HEK293T (cell line): Measurements from ENCODE around the gene NEXMIF.
A peak's percentile ranks its signal among the peaks of the same experiment; 100 is the strongest.

Source experiments
- CTCF ChIA-PET: fragments of 350-600 bp; formaldehyde crosslinking; extraction: SDS; loops from one replicate; lab custom pipeline; 2021; ENCODE audit warnings: antibody characterized with exemption, inconsistent platforms; lab: Yijun Ruan, JAX
- POLR2A ChIA-PET: fragments of 350-600 bp; formaldehyde crosslinking; extraction: SDS; loops from one replicate; lab custom pipeline; 2020; ENCODE audit warnings: antibody characterized with exemption, inconsistent platforms; lab: Yijun Ruan, JAX
- DNase-seq: peaks from one replicate; pipeline ENCODE4 v3.0.0; 2012; ENCODE audit warnings: mixed read lengths; ENCODE audit errors: extremely low spot score
- ARNT ChIP-seq: fragments of 450-650 bp; IDR thresholded peaks from 2 replicates; pipeline ENCODE4 v1.6.1; 2017; ENCODE audit warnings: mild to moderate bottlenecking
- BHLHE40 ChIP-seq: fragments of 450-650 bp; IDR thresholded peaks from 2 replicates; pipeline ENCODE4 v1.6.1; 2016; ENCODE audit warnings: mild to moderate bottlenecking, moderate library complexity, borderline replicate concordance
- CTBP1 ChIP-seq: fragments of 450-650 bp; IDR thresholded peaks from 2 replicates; pipeline ENCODE4 v1.6.1; 2016; ENCODE audit warnings: borderline replicate concordance
- ELF4 ChIP-seq: fragments of 450-650 bp; IDR thresholded peaks from 2 replicates; pipeline ENCODE4 v1.6.1; 2017; ENCODE audit warnings: antibody characterized with exemption
- FOXA1 ChIP-seq: fragments of 450-650 bp; IDR thresholded peaks from 2 replicates; pipeline ENCODE4 v1.6.1; 2016; ENCODE audit warnings: mild to moderate bottlenecking
- FOXK2 ChIP-seq: fragments of 450-650 bp; IDR thresholded peaks from 2 replicates; pipeline ENCODE4 v1.6.1; 2016; ENCODE audit warnings: mild to moderate bottlenecking
- FOXM1 ChIP-seq: fragments of 450-650 bp; IDR thresholded peaks from 2 replicates; pipeline ENCODE4 v1.6.1; 2017; ENCODE audit warnings: mild to moderate bottlenecking, borderline replicate concordance
- HDGF ChIP-seq: fragments of 450-650 bp; IDR thresholded peaks from 2 replicates; pipeline ENCODE4 v1.6.1; 2017; ENCODE audit warnings: antibody characterized with exemption, borderline replicate concordance
- L3MBTL2 ChIP-seq: fragments of 450-650 bp; conservative IDR thresholded peaks from 2 replicates; pipeline ENCODE4 v1.6.1; 2016; ENCODE audit warnings: mild to moderate bottlenecking
- LEF1 ChIP-seq: fragments of 450-650 bp; IDR thresholded peaks from 2 replicates; pipeline ENCODE4 v1.6.1; 2017; ENCODE audit warnings: mild to moderate bottlenecking, borderline replicate concordance
- NFRKB ChIP-seq: fragments of 450-650 bp; IDR thresholded peaks from 2 replicates; pipeline ENCODE4 v1.6.1; 2016; ENCODE audit warnings: mild to moderate bottlenecking, moderate library complexity
- SP1 ChIP-seq: fragments of 450-650 bp; IDR thresholded peaks from 2 replicates; pipeline ENCODE4 v1.6.1; 2017
- SUZ12 ChIP-seq: fragments of 450-650 bp; IDR thresholded peaks from 2 replicates; pipeline ENCODE4 v1.6.1; 2016; ENCODE audit warnings: mild to moderate bottlenecking
- TARDBP ChIP-seq: fragments of 450-650 bp; IDR thresholded peaks from 2 replicates; pipeline ENCODE4 v1.6.1; 2016
- ZNF384 ChIP-seq: fragments of 450-650 bp; IDR thresholded peaks from 2 replicates; pipeline ENCODE4 v1.6.1; 2016
- TF ChIP-seq, protein P1 (sequence below): fragments of 450-650 bp; IDR thresholded peaks from 2 replicates; pipeline ENCODE4 v1.6.1; 2016

NEXMIF gene

DNA sequence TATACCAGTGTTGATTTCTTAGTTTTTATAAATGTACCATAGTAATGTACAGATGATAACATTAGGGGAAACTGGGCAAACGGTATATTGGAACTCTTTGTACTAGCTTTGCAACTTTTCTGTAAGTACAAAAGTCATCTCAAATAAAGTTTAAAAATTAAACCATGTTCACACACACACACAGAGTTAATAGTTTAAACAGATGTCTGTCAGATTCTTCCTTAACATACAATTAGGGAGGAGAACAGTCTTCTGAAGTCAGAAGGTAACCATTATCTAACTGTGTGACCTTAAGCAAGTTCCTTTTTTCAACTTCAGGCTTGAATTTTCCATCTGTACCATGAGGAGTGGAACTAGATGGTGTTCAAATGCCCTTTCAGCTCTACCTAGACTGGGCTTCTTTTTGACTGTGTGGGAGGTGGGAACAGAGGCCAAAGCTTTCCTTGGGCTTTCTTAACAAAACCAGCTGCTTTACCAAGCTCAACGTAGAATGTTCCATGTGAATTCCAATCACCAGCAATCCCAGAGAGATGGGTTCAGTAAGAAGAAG is 127.8 kb downstream of the NEXMIF start:
- ChIA-PET POLR2A (no interaction called here), CTCF (no interaction called here)
- no peak for DNase-seq
- no peak for TF ChIP-seq BHLHE40

DNA sequence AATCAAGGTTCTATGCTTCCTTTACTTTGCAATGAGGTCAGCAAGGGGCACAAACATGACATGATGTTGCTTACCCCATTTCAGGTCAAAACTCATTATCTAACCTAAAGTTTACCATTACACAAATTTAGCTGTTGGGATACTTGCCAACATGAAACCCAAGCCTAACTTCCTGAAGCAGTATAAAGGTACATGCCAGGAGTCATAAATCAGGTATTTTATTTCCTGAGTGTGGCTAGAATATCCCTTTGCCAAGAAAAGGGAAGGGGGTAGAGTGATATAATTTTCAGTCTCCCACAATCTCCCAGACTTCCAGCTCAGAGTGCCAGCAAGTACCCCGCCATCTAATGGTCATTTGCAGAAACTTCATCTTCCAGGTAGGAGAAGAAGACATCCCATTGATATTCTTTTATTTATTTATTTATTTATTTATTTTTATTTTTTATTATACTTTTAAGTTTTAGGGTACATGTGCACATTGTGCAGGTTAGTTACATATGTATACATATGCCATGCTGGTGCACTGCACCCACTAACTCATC is 136.6 kb downstream of the NEXMIF start:
- peak; percentile 24 for DNase-seq
- ChIA-PET POLR2A (no interaction called here), CTCF (no interaction called here)
- TF ChIP-seq SUZ12 = no peak
- TF ChIP-seq LEF1 = no peak
- TF ChIP-seq BHLHE40 = no peak
- TF ChIP-seq ELF4 = no peak

DNA sequence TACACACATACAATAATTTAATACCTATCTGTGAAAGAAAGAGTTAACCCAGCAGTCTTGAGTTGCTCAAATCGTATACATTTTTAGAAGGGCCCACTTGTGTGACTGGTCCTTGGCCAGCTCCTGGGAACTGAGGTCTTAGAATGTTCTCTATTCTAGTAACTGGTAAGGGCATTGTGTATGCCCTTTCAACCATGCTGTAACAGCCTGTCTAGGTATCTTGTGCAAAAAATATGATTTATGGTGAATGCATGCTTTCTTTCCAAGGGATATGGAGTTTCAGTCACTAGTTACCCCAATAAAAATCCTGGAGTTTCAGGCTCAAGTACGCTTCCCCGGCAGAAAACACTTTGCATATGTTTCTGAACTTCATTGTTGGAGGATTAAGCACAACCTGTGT is 140.6 kb downstream of the NEXMIF start:
- DNase-seq = no peak
- ChIA-PET CTCF (interaction anchor here (0.6 kb wide), 1 partner anchor 237 kb away, joined by 3 read pairs; no protein-coding TSS in a partner anchor), POLR2A (no interaction called here)
- TF ChIP-seq SP1 = no peak
- TF ChIP-seq ARNT = no peak
- TF ChIP-seq CTBP1 = no peak
- TF ChIP-seq ZNF384 = no peak
- no peak for TF ChIP-seq TARDBP
- no peak for TF ChIP-seq HDGF
- no peak for TF ChIP-seq NFRKB
- TF ChIP-seq ELF4 = no peak
- no peak for TF ChIP-seq LEF1
- TF ChIP-seq FOXA1 = no peak
- TF ChIP-seq, protein P1, sequence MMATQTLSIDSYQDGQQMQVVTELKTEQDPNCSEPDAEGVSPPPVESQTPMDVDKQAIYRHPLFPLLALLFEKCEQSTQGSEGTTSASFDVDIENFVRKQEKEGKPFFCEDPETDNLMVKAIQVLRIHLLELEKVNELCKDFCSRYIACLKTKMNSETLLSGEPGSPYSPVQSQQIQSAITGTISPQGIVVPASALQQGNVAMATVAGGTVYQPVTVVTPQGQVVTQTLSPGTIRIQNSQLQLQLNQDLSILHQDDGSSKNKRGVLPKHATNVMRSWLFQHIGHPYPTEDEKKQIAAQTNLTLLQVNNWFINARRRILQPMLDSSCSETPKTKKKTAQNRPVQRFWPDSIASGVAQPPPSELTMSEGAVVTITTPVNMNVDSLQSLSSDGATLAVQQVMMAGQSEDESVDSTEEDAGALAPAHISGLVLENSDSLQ = no peak
- TF ChIP-seq L3MBTL2 = no peak
- TF ChIP-seq SUZ12 = no peak
- TF ChIP-seq BHLHE40 = no peak
- TF ChIP-seq FOXM1 = no peak
- no peak for TF ChIP-seq FOXK2

DNA sequence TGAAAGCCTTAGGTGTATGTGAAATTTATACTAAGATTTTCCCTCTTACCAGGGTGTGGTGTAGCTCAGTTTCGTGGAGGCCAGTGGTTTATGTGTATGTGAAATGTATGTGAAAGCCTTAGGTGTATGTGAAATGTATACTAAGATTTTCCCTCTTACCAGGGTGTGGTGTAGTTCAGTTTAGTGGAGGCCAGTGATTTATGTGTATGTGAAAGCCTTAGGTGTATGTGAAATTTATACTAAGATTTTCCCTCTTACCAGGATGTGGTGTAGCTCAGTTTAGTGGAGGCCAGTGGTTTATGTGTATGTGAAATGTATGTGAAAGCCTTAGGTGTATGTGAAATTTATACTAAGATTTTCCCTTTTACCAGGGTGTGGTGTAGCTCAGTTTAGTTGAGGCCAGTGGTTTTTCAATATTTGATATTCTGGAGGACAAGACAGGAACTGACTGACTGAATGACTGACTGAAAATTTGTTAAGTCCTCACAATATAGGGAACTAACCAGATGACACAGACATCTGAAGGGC is 143.7 kb downstream of the NEXMIF start:
- ChIA-PET POLR2A (no interaction called here), CTCF (no interaction called here)
- no peak for TF ChIP-seq ZNF384
- no peak for TF ChIP-seq LEF1
- no peak for TF ChIP-seq L3MBTL2
- TF ChIP-seq ARNT = no peak
- TF ChIP-seq CTBP1 = no peak
- TF ChIP-seq SP1 = no peak
- no peak for TF ChIP-seq HDGF
- no peak for TF ChIP-seq SUZ12
- TF ChIP-seq FOXA1 = no peak
- no peak for TF ChIP-seq FOXK2
- TF ChIP-seq TARDBP = no peak
- TF ChIP-seq, protein P1 = no peak
- TF ChIP-seq NFRKB = no peak
- no peak for TF ChIP-seq FOXM1
- no peak for TF ChIP-seq BHLHE40
- TF ChIP-seq ELF4 = no peak
- no peak for DNase-seq

DNA sequence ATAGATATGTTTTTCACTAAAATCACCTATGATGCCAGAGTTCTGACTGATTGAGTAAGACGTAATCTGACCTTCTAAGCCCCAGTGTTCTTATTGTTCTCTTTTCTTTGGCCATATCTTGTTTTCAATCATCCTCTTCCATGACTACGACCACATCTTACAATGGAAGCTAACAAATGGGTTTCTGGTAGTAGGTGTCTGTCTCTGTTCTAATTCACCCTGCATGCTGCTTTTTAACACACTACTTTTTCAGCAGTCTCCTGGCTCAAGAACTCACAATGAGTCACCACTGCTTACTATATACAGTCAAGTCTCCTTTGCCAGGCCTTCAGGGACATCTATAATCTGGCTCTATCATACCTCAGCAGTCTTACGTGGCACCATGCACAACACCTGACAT is 146.1 kb downstream of the NEXMIF start:
- TF ChIP-seq ELF4 (no peak), TARDBP (no peak), L3MBTL2 (no peak), FOXK2 (no peak), CTBP1 (no peak), LEF1 (no peak), FOXA1 (no peak), BHLHE40 (no peak), ARNT (no peak), HDGF (no peak), NFRKB (no peak), ZNF384 (no peak), SUZ12 (no peak), SP1 (no peak), FOXM1 (no peak)
- TF ChIP-seq, protein P1 = no peak
- POLR2A ChIA-PET = no interaction called here
- DNase-seq = no peak
- CTCF ChIA-PET = no interaction called here

DNA sequence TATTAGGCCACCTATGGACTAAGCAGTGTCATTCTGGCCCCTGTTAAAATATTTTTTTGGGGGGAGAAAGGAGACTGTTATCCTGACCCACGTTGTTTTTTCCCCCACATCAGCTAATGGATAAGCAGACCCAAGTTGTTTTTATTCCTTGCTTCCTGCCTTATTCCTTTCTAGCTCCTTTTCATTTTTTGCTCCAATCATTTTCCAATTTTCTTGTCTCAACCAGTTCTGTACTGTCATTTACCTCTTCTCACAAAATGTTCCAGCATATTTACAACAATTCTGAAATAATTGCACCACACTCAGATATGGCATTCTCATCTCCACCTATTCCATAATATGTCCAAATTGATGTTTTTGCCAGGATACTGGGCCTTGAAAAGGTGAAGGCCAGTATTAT is 150.3 kb downstream of the NEXMIF start:
- POLR2A ChIA-PET = no interaction called here
- TF ChIP-seq LEF1 (no peak), FOXA1 (no peak), L3MBTL2 (no peak), BHLHE40 (no peak), FOXM1 (no peak), SUZ12 (no peak), ARNT (no peak), ELF4 (no peak), HDGF (no peak), TARDBP (no peak), FOXK2 (no peak), CTBP1 (no peak), SP1 (no peak), ZNF384 (no peak), NFRKB (no peak)
- TF ChIP-seq, protein P1 = no peak
- CTCF ChIA-PET = interaction anchor here (0.8 kb wide), 1 partner anchor 836 kb away, joined by 3 read pairs; no protein-coding TSS in a partner anchor
- DNase-seq = no peak
